Activated CD4-positive, alpha-beta T cell treated with anti-CD3 and anti-CD28 coated beads for 36 hours (primary cell): ENCODE data around the gene MCU. TPM values are rescaled to one million over a fixed set of nuclear protein-coding genes. Genes with fewer than 3 reads are reported as not detected.
"Not testable (repeated sequence)": the region's sequence is repeated elsewhere in the genome, so short reads cannot be mapped to it uniquely, and the experiment has no call there.

Experiments
- ATAC-seq: fragments of 200-7000 bp; cut with Tn5 transposase; one replicate; pipeline ENCODE4 v1.10.0; 2021; ENCODE audit warnings: mild to moderate bottlenecking, moderate library complexity
- CTCF ChIA-PET: fragments of 350-600 bp; sonication (Branson Sonifier 250); formaldehyde crosslinking; loops from one replicate; lab custom pipeline; 2021; ENCODE audit warnings: antibody characterized with exemption; lab: Charles Lee
- POLR2A ChIA-PET: fragments of 350-600 bp; sonication (Branson Sonifier 250); formaldehyde crosslinking; loops from one replicate; lab custom pipeline; 2021; ENCODE audit warnings: antibody characterized with exemption, inconsistent platforms; lab: Charles Lee
- DNase-seq: peaks from one replicate; pipeline ENCODE4 v3.0.0-alpha.2; 2020
- H3K27ac Mint-ChIP-seq: one replicate; pipeline ENCODE4 v1.8.0; 2021; ENCODE audit warnings: mixed read lengths
- H3K27me3 Mint-ChIP-seq: one replicate; pipeline ENCODE4 v1.8.0; 2021; ENCODE audit warnings: mixed read lengths
- H3K36me3 Mint-ChIP-seq: one replicate; pipeline ENCODE4 v1.8.0; 2021; ENCODE audit warnings: low read depth, mixed read lengths
- H3K4me1 Mint-ChIP-seq: one replicate; pipeline ENCODE4 v1.8.0; 2021; ENCODE audit warnings: mixed read lengths
- H3K4me3 Mint-ChIP-seq: one replicate; pipeline ENCODE4 v1.8.0; 2021; ENCODE audit warnings: mild to moderate bottlenecking, moderate library complexity, mixed read lengths
- H3K9me3 Mint-ChIP-seq: one replicate; pipeline ENCODE4 v1.8.0; 2021; ENCODE audit warnings: low read depth, mixed read lengths
- intact Hi-C, 2 experiments: fragments of 100-400 bp; cut with DNase I in 1 of 2; cut with micrococcal nuclease in 1 of 2; formaldehyde crosslinking; loops; one replicate each; pipeline versions ENCODE4 v1.14.2 to v1.15.1; 2022 to 2024; cut with DNase I, micrococcal nuclease
- total RNA-seq, 2 experiments: library from RNA; stranded (reverse); gene quantifications; one replicate each; pipeline ENCODE4 v1.2.3, GENCODE V29; 2021

The MCU gene
- total RNA-seq, 2 experiments from 2014 or later: 15.1 to 16.0 TPM

DNA sequence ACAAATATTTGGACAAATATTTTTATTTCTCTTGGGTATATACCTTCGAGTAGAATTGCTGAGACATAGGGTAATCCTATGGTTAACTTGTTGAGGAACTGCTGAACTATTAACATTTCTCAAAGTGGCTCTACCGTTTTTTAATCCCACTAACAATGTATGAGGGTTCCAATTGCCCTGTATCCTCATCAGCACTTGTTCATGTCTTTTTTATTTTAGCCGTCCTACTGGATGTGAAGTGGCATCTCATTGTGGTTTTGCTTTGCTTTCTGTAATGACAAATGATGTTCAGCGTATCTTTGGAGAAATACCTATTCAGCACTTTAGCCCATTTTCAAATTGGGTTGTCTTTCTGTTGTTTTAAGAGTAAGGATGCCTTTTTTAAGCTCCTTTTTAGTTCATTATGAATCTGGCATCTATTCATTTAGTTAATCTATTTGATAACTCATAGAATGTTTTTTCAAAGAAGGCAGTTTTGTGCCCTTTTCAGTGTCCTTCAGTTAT is 40.0 kb downstream of the MCU start:
- H3K27ac Mint-ChIP-seq: no peak overlapping the region
- CTCF ChIA-PET: interaction anchor here (0.7 kb wide), 1 partner anchor 40 kb away, joined by 3 read pairs; the partner anchor contains the start of gene MCU
- no peaks in the 10 kb centered on the region for H3K9me3 Mint-ChIP-seq
- no peaks in the 10 kb centered on the region for H3K36me3 Mint-ChIP-seq
- POLR2A ChIA-PET: no interaction called here
- intact Hi-C loops: no loop called here
- H3K4me3 Mint-ChIP-seq: no peak overlapping the region
- DNase-seq: no peak
- no peaks in the 10 kb centered on the region for H3K27me3 Mint-ChIP-seq
- peaks cover 20% of the 10 kb centered on the region for H3K4me1 Mint-ChIP-seq
- no peak for ATAC-seq

DNA sequence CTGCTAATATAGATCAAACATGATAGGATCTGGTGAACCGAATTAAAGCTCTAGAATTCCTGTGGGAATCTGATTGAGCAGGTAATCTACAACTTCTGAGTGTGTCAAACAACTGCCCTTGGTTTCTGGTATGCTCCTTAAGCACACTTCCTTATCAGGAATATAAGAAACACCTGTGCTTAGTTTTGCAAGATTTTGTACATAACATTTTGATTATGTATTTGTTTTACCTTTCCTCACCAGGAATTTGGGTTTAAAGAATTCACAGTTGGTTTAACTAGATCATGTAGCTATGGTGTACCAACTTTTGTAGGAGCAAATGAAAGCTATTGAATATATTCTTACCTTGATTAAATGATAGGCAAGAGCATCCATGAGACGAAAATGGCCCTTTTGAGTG is 40.6 kb downstream of the MCU start:
- intact Hi-C loops: no loop called here

GRCh38 chr10:72733989-72734388 is 42.0 kb downstream of the MCU start:
- Mint-ChIP-seq H3K9me3 (no peaks in the 10 kb centered on the region), H3K27ac (no peak overlapping the region), H3K4me3 (no peak overlapping the region), H3K4me1 (peaks cover 10% of the 10 kb centered on the region), H3K36me3 (no peaks in the 10 kb centered on the region), H3K27me3 (no peaks in the 10 kb centered on the region)
- CTCF ChIA-PET: no interaction called here
- intact Hi-C loops: no loop called here
- DNase-seq: no peak
- POLR2A ChIA-PET: interaction anchor here (0.6 kb wide), 1 partner anchor 665 kb away, joined by 4 read pairs; no protein-coding TSS in a partner anchor
- no peak for ATAC-seq

More for the DNA sequence above, 40.6 kb downstream of the MCU start:
- H3K4me3 Mint-ChIP-seq: no peak overlapping the region
- H3K27ac Mint-ChIP-seq: no peak overlapping the region
- peaks cover 20% of the 10 kb centered on the region for H3K4me1 Mint-ChIP-seq
- H3K9me3 Mint-ChIP-seq: no peaks in the 10 kb centered on the region
- no peak for ATAC-seq
- CTCF ChIA-PET: interaction anchor here (0.7 kb wide), 1 partner anchor 41 kb away, joined by 3 read pairs; the partner anchor contains the start of gene MCU
- POLR2A ChIA-PET: no interaction called here
- no peaks in the 10 kb centered on the region for H3K27me3 Mint-ChIP-seq
- H3K36me3 Mint-ChIP-seq: no peaks in the 10 kb centered on the region
- DNase-seq: no peak

DNA sequence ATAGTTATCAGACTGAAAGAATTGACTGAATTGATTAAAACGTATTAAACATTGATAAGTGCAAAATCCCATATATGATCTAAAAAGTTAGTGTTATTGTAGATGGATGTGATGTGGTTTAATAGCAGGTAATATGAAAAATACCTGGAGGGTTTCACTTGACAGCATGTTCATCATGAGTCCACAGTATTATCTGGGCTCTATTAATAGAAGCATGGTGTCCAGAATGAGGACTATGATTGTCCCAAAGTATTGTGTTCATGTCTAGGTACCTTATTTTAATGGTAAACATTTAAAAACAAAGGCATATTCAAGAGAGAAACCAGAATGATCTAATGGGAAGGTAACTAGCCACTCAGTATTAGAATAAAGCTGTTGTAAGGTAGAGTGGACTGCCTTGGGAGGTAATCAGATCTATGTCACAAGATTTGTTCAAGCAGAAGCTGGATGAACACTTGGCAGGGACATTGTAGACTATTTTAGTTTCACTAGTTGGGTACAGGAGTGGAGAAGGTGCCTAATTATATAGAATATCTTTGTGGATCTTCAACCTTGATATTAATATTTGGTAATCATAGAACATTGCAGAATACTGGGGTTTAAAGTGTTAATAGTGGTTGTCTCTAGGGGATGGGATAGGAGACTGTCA is 43.5 kb downstream of the MCU start:
- no peak overlapping the region for H3K27ac Mint-ChIP-seq
- CTCF ChIA-PET: no interaction called here

GRCh38 chr10:72736176-72736827 is 44.4 kb downstream of the MCU start:
- ChIA-PET POLR2A (no interaction called here), CTCF (no interaction called here)
- no peak for ATAC-seq
- intact Hi-C loops: no loop called here
- Mint-ChIP-seq H3K36me3 (no peaks in the 10 kb centered on the region), H3K9me3 (no peaks in the 10 kb centered on the region), H3K4me1 (peaks cover 5% of the 10 kb centered on the region), H3K27me3 (no peaks in the 10 kb centered on the region), H3K4me3 (no peak overlapping the region), H3K27ac (no peak overlapping the region)
- DNase-seq: no peak

More for the DNA sequence above, 43.5 kb downstream of the MCU start:
- POLR2A ChIA-PET: no interaction called here
- ATAC-seq (no peak), DNase-seq (no peak)
- H3K9me3 Mint-ChIP-seq: no peaks in the 10 kb centered on the region
- intact Hi-C loops: no loop called here
- no peak overlapping the region for H3K4me3 Mint-ChIP-seq
- no peaks in the 10 kb centered on the region for H3K27me3 Mint-ChIP-seq
- H3K36me3 Mint-ChIP-seq: no peaks in the 10 kb centered on the region
- peaks cover 3% of the 10 kb centered on the region for H3K4me1 Mint-ChIP-seq

- ATAC-seq: no peak
- POLR2A ChIA-PET: no interaction called here
- Mint-ChIP-seq H3K36me3 (no peaks in the 10 kb centered on the region), H3K27me3 (no peaks in the 10 kb centered on the region), H3K4me3 (no peak overlapping the region), H3K4me1 (peaks cover 5% of the 10 kb centered on the region), H3K27ac (no peak overlapping the region), H3K9me3 (no peaks in the 10 kb centered on the region)
- no peak for DNase-seq
- CTCF ChIA-PET: no interaction called here
- intact Hi-C loops: no loop called here
These were observed 44.9 kb downstream of the MCU start for GRCh38 chr10:72736828-72737220.

GRCh38 chr10:72737357-72737756 is 45.4 kb downstream of the MCU start:
- not testable (repeated sequence) for H3K4me3 Mint-ChIP-seq, H3K36me3 Mint-ChIP-seq
- CTCF ChIA-PET: interaction anchor here (0.8 kb wide), 1 partner anchor 12 kb away, joined by 4 read pairs; no protein-coding TSS in a partner anchor

DNA sequence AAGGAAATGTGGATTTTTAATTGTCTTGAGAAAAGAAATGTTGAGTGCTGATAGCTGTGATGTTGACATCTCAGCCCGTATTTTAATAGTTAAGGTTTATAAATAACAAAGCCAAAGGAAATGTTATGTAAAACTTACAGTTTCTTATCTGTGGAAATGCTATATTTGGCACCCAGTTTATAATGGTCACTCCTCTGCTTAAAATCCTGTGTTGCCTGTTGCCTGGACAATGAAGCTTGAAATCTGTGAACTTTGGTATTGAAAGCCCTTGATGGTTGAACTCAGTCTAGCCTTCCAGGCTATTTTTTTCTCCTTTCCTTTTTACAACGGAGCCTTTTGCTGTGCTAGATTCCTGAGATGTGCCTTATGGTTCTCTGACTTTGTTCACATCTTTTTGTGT is 46.5 kb downstream of the MCU start:
- H3K9me3 Mint-ChIP-seq: no peaks in the 10 kb centered on the region
- no peak overlapping the region for H3K4me3 Mint-ChIP-seq
- no peaks in the 10 kb centered on the region for H3K36me3 Mint-ChIP-seq
- intact Hi-C loops: no loop called here
- CTCF ChIA-PET: interaction anchor here (0.7 kb wide), 1 partner anchor 12 kb away, joined by 3 read pairs; no protein-coding TSS in a partner anchor
- DNase-seq (no peak), ATAC-seq (no peak)
- H3K27ac Mint-ChIP-seq: no peak overlapping the region
- H3K27me3 Mint-ChIP-seq: no peaks in the 10 kb centered on the region
- POLR2A ChIA-PET: no interaction called here
- H3K4me1 Mint-ChIP-seq: peaks cover 5% of the 10 kb centered on the region

More at GRCh38 chr10:72737357-72737756, 45.4 kb downstream of the MCU start:
- intact Hi-C loops, H3K27ac Mint-ChIP-seq, POLR2A ChIA-PET, H3K9me3 Mint-ChIP-seq, H3K4me1 Mint-ChIP-seq, DNase-seq, H3K27me3 Mint-ChIP-seq, ATAC-seq: not testable (repeated sequence)

- ChIA-PET POLR2A (no interaction called here), CTCF (no interaction called here)
- H3K27me3 Mint-ChIP-seq: no peaks in the 10 kb centered on the region
- H3K36me3 Mint-ChIP-seq: no peaks in the 10 kb centered on the region
- ATAC-seq (peak; percentile 65), DNase-seq (peak; percentile 13)
- peaks cover 5% of the 10 kb centered on the region for H3K4me1 Mint-ChIP-seq
- no peak overlapping the region for H3K4me3 Mint-ChIP-seq
- H3K27ac Mint-ChIP-seq: no peak overlapping the region
- intact Hi-C loops: no loop called here
- no peaks in the 10 kb centered on the region for H3K9me3 Mint-ChIP-seq
These were observed 48.6 kb downstream of the MCU start for GRCh38 chr10:72740528-72740927.

DNA sequence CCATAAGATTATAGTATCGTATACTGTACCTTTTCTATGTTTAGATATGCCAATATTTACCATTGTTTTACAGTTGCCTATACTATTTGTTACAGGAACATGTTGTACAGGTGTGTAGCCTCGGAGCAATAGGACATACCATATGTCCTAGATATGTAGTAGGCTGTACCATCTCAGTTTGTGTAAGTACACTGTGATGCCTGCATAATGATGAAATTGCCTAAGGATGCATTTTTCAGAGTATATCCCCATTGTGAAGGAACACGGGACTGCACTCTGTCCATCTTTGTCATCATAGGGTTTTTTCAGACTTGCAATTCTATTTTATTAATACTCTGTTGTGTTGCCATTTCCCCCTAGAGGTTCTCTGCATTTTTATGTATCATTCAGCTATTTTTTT is 50.1 kb downstream of the MCU start:
- no peaks in the 10 kb centered on the region for H3K27me3 Mint-ChIP-seq
- no peak overlapping the region for H3K4me3 Mint-ChIP-seq
- ChIA-PET CTCF (no interaction called here), POLR2A (no interaction called here)
- no peak for ATAC-seq
- no peak overlapping the region for H3K27ac Mint-ChIP-seq
- DNase-seq: no peak
- no peaks in the 10 kb centered on the region for H3K36me3 Mint-ChIP-seq
- H3K9me3 Mint-ChIP-seq: no peaks in the 10 kb centered on the region
- peaks cover 4% of the 10 kb centered on the region for H3K4me1 Mint-ChIP-seq
- intact Hi-C loops: no loop called here

DNA sequence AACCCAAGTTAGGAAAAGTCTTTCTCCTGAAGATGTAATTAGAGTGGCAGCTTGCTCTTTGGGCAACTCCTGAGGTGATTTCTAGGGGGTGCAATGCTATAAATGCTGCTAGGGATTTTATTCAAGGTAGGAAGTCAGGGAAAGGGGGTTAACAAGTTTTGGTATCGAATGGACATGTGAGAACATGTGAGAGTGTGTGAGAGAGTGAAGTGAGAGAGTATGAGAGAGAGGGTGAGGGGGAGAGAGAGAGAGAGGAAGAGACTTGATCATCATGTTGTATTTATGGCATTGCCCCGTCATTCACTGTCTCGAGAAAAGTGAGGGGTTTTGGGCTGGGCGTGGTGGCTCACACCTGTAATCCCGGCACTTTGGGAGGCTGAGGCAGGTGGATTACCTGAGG is 50.9 kb downstream of the MCU start:
- CTCF ChIA-PET: interaction anchor here (0.6 kb wide), 1 partner anchor 1360 kb away, joined by 3 read pairs; no protein-coding TSS in a partner anchor
- Mint-ChIP-seq H3K9me3 (no peaks in the 10 kb centered on the region), H3K36me3 (no peaks in the 10 kb centered on the region), H3K27me3 (no peaks in the 10 kb centered on the region), H3K4me1 (peaks cover 4% of the 10 kb centered on the region), H3K4me3 (no peak overlapping the region), H3K27ac (no peak overlapping the region)
- intact Hi-C loops: no loop called here
- POLR2A ChIA-PET: no interaction called here
- DNase-seq: no peak
- no peak for ATAC-seq

- ATAC-seq (no peak), DNase-seq (no peak)
- POLR2A ChIA-PET: no interaction called here
- CTCF ChIA-PET: interaction anchor here (0.6 to 1.1 kb wide), 2 partner anchors 9 to 49 kb away, joined by 3 read pairs; no protein-coding TSS in a partner anchor
- intact Hi-C loops: no loop called here
- no peaks in the 10 kb centered on the region for H3K27me3 Mint-ChIP-seq
- no peaks in the 10 kb centered on the region for H3K36me3 Mint-ChIP-seq
- H3K27ac Mint-ChIP-seq: no peak overlapping the region
- no peak overlapping the region for H3K4me3 Mint-ChIP-seq
- no peaks in the 10 kb centered on the region for H3K9me3 Mint-ChIP-seq
- peaks cover 4% of the 10 kb centered on the region for H3K4me1 Mint-ChIP-seq
These were observed 52.6 kb downstream of the MCU start for GRCh38 chr10:72744566-72744965.
